ENCODE data around the gene NTNG1.

The NTNG1 gene

GRCh38 chr1:107512836-107513235 is 372.0 kb downstream of the NTNG1 start:
- no peak for DNase-seq (ENCODE audit: low read depth)

DNA sequence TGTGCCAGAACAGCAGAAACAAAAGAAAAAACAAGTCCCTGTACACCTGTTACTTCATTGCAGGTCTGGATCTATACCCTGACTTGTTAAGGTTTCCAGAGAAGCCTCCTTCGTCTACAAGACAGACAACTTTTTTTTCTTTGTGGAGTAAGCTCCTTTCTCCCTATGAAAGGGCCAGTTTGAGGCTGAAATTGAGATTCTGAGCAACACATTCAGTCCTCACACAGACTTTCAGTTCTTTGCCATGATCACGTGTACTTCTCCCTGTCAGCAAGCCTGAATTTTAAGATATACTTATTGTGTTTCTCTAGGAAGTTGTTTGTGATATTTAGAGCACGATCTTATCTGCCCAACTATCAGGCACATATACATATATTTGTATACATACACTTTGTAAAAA is 374.0 kb downstream of the NTNG1 start:
- DNase-seq (ENCODE audit: low read depth): no peak

DNA sequence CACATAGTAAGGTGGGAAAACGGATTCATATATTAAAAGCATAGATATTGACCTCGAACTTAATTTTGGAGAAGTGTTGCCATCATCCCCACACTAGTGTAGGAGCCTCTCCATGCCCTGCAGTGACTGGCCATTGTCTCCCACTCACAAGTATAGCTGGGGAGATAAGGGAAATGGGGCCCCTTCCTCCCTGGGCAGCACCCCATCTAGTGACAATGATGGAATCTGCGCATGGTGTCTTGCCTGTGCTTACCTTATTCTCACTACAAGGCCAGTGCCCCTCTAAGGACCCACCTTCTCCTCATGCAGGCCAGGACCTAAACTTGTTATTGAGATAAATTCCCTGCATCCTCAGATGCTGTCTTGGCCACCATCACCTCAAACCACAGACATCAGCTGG is 374.9 kb downstream of the NTNG1 start:
- DNase-seq (ENCODE audit: low read depth): no peak

DNA sequence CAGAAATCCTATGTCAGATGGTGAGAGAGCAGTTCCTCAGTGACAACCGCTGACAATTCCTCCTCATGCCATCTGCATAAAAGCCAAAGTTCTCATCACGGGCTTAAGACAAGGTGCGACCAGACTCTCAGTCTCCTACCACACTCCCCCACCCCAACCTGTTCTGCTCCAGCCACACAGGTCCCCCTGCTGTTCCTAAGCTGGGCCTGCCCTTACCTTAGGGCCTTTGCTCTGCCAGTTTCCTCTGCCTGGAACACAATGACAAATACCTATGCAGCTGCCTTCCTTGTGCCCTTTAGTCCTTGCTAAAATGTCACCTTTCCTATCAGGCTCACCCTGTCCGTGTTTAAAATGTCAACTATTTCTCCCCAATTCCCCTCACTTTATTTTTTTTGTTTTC is 382.2 kb downstream of the NTNG1 start:
- no peak for DNase-seq (ENCODE audit: low read depth)

GRCh38 chr1:107523736-107524135 is 382.9 kb downstream of the NTNG1 start:
- DNase-seq (ENCODE audit: low read depth): no peak

DNA sequence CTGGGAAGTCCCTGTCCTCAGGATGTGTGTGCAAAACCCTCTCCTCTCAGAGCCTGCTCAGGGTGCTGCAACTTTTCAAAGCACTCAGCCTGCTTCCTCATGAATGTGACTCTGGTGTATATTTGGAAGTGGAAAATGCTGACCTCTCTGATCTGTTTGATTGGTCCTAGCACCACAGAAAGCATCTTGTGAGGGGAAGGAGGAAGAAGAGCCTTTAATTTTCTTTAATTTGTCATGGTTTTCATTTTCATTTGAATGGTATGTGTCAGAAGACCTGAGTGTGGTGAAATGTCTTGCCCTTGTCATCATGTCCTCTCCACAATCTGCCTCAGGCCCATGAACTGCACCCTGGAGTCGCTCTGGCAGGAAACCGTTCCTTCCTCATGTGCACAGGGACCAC is 383.5 kb downstream of the NTNG1 start:
- no peak for DNase-seq (ENCODE audit: low read depth)

- DNase-seq (ENCODE audit: low read depth): no peak
Observed at GRCh38 chr1:107525145-107525544, 384.3 kb downstream of the NTNG1 start.

DNA sequence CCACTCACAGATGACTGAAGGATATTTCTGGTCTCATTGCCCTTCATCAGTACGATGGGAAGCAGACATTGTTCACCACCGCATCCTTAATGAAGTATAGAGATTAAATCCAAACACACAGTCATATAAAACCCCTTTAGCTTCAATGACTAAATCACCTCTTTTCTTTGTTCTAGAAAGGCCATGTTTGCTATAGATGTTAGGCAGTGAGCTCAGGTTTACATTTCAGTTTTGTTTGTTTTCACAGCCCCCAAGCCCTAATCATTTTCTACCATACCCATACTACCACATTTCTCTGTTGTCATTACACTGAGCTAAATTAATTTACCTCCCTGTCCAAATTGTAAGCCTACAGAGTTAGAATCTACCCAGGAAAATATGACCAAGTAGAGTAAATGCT is 385.1 kb downstream of the NTNG1 start:
- no peak for DNase-seq (ENCODE audit: low read depth)

DNA sequence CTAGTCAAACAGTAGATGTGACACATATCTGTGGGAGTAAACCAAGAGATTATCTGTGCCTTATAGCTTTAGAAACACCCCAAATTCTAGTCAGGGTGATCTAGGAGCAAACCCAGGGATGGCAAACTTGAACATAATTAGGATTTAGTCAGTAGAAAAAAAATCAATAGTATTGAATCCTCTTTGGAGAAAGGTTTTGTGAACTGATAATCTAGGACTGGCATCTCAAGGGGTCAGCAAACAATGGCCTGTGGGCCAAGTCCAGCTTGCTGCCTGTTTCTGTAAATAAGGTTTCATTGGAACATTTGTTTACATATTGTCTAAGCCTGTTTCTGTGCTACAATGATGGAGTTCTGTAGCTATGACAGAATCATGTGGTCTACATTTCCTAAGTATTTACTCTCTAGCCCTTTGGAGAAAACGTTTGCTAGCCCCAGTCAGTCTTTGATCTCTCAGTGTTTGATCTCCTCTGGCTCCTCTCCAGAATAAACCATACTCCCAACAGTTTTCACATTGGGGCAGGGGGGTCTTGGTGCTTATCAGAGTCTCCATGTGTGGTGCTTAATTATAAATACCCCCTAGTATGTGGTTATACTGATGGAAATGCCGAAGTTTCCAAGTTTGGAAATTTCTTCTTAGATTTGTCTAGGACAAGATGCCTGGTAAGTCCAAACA is 385.8 kb downstream of the NTNG1 start:
- DNase-seq (ENCODE audit: low read depth): no peak

DNA sequence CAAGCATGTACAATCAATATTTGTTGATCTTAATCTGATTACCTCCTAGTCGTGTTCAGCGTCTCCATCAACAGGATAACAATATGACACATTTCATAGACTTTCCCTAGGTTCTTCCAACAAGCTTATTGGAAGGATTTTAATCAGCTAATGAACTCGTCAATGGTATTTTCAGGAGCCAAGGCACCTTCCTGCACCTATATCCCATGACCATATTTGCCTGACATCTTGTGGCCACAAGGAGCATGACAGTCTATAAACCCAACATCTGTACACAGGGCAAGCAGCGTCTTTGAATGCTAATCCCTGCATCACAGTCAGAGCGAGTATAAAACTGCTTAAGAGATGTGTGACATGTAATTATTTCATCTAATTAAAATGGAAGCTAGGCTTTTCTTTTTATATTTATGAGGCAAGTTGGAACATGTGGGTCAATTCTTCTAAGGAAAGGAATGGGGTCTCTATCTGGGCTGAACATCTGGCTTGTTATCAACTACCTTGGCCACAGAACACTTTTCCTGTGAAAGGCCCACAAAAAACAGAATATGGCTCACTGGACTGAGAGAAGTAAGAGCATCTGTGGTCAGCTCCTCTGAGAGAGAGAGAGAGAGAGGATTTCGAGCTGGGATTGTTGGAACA is 388.8 kb downstream of the NTNG1 start:
- DNase-seq (ENCODE audit: low read depth): no peak

GRCh38 chr1:107530543-107530942 is 389.7 kb downstream of the NTNG1 start:
- DNase-seq (ENCODE audit: low read depth): no peak

DNA sequence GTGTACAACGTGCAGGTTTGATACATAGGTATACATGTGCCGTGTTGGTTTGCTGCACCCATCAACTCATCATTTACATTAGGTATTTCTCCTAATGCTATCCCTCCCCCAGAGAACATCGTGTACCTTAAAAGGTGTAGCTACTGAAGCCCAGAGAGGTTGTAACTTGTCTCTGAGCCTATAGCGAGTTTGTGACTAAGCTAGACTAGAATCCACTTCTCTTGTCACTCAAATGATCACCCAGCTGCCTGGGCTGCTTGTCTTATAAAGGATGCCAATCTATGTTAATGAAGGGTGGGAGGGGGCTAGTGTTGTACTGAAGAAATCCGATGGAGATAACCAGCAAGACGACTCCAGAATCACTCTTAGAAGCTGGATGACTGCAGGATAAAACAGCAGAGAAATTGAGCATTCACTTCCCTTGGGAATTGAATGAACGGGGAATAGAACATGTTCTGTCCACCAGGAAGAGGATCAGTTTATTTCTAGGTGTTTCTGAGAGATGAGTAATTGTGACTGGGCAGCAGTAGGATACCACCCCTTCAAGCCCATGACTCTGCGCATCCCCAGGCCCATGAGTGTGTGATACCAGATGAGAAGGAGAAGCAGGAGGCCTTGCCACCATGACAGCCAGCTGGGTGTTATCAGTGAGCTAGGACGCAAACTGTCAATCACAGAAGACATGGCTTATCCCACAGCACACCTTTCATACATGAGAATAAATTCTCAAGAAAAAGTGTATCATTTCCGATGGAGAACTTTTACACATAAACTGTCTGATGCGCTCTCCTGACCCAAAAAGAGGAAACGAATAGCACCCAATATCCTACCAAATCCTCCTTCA is 390.4 kb downstream of the NTNG1 start:
- no peak for DNase-seq (ENCODE audit: low read depth)

DNA sequence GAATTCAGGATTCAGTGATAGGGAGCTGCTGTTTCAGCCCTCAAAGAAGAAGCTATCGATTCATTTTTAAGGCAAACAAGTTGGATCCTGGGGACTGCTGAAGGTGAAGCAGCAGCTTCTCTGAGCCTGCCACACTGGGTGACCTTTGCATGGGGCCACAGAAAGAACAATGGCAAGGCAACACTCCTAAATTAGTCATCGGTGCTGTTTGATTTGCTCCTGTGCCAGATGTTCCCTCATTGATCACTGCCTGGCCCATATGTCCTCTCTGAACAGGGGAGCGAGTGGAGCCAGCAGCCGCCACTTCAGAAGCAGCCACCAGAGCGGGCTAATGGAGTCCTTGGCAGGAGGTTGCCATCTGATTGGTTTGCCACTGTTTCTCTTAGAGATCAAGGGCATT is 391.5 kb downstream of the NTNG1 start:
- no peak for DNase-seq (ENCODE audit: low read depth)
